ENCODE results near the gene ROBO1.

DNA sequence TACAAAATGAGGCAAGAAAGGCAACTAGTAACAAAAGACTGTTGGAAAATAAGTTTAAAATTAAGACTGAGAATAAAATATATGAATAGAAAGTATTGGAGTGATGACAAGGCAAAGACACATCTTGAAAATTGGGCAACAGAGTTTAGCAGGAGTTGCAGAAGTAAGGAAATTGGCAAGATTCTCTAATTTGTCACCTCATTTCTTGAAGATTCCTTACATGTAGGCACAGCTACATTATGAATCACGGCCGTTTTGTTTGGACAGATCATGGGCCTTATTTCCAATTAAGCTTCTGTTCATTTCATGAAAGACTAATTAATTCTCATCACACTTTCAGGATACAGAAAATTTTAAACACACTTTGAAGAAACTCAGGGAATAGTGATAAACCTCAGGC, 170.1 kb downstream of the ROBO1 start:
- TF ChIP-seq CTCF (IDR thresholded peaks at IDR 0.05; ENCODE audit: insufficient read depth, low read depth, low read length) (no peak), EZH2 (IDR thresholded peaks at IDR 0.05; ENCODE audit: insufficient read depth, low read length) (no peak)
